HG03159 (cell line): ENCODE results near the gene PEMT.

ENCODE experiments used
- ATAC-seq: cut with Tn5 transposase; IDR thresholded peaks from one replicate; pipeline ENCODE4 v1.9.1; 2021; ENCODE audit warnings: mild to moderate bottlenecking, moderate library complexity; ENCODE audit not compliant: unreplicated experiment

Gene PEMT

DNA sequence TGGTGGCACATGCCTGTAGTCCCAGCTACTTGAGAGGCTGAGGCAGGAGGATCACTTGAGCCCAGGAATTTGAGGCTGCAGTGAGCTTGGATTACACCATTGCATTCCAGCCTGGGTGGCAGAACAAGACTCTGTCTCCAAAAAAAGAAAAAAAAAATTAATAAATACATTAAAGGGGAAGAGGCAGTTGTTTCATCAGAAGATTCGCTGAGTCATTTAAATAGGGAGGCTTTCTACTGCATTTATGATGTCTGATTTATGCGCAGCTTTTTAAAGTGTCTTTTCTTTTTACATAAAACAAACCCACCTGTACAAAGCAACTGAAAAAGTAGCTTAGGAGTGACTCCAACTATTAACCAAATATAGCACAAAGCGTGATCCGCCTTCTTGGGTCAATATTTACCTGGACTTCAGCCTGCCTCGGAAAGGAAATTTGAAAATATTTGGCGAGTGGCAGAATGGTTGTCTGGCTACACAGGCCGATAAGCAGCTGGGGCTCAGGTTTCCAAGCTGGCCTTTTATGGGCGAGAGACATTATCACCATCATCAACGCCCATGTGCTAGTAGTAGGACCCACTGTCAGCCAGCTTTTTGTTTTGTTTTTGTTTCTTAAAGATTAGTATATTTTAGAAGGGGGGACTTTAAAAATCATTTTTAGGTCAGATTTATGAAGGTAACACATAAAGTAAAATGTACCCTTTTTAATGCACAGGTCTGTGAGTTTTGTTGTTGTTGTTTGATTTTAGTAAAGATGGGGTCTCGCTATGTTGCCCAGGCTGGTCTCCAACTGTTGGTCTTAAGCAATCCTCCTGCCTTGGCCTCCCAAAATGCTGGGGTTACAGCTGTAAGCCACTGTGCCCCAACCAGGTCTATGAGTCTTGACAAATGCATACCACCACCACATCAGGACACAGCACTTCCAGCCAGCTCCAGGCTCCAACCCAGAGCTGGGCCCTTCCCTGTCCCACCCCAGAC, 52.8 kb downstream of the PEMT start:
- ATAC-seq = no peak

DNA sequence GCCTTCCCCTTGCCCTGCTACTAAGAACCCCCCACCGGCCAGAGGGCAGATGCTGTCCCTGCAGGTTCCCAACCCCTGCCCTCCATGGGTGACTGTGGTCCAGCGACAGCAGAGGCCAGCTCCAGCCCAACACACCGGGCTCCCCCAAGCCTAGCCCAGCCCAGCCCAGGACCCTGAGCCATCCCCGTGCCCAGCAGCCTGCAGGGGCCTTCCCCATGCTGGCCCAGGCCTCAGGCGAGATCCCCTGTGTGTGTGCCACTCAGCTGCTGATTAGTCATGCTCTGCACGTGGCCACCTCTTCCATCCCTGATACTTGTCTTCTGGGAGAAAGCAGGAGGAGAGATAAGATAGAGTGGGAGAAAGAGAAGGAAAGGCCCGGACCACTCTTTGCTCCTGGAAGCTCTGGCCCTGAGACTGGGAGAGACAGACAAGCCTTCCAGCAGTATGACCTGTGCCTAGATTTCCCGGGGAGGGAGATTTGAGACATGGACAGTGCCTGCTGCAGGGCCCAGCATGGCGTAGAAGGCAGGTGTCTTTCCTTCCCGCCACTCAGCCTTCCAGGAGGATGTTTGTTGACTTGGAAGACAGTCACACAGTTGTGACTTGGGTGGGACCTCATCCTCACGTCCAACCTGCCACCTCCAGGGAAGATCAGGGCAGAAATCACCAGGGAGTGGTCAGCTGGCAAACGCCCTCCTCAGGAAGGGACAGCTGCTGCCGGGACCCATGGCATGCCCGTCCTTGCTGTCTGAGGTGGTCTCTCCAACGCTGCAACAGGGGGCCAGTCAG, 54.0 kb downstream of the PEMT start:
- ATAC-seq = no peak

DNA sequence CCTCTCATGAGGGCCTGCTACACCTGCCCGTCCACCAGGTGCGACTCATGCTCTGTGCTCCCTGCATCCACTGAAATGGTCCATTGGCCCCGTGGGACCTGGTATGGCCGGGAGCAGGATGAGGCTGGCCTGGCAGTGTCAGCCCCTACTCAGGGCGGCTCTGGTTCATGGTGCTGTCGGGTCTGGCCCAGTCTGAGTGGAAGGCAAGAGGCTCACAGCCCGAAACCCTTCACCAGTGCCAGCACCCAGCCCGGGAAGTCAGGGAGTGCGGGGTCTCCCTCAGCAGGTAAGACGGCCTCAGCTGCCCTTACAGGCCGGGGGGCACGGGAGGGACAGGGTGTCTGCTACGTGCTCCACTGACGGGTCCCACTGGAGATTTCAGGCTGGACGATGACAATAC, 54.8 kb downstream of the PEMT start:
- no peak for ATAC-seq

DNA sequence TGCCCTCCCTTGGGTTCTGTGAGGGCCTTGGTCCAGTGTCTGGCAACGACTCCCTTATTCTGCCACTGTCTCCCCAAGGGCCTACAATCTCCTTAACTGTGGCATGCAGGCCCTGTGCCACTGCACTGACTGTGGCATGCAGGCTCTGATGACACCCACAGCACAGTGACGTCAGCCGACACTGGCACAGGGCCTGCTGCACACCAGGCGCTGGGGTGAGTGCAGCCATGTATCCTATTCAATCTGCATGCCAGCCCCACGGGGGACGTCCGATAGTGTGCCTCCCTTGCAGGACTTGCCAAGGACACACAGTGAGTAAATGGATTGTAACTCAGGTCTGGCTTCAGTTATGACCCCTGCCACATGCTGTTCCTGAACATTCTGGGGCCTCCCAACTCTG, 55.6 kb downstream of the PEMT start:
- no peak for ATAC-seq

DNA sequence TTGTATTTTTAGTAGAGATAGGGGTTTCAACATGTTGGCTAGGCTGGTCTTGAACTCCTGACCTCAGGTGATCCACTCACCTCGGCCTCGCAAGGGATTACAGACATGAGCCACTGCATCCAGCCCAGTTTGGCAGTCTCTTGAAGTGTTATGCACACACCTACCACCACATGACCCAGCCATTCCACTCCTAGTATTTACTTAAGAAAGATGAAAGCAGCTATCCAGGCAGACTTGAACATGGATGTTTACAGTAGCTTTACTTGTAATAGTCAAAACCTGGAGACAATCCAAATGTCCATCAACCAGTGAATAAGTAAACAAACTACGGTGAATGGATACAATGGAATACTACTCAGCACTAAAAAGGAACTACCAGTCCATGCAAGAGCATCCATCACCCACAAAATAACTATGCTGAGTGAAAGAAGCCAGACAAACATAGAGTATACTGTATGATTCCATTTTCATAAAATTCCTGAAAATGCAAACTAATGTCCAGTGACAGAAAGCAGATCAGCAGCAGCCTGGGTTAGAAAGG, 57.5 kb downstream of the PEMT start:
- ATAC-seq = no peak

DNA sequence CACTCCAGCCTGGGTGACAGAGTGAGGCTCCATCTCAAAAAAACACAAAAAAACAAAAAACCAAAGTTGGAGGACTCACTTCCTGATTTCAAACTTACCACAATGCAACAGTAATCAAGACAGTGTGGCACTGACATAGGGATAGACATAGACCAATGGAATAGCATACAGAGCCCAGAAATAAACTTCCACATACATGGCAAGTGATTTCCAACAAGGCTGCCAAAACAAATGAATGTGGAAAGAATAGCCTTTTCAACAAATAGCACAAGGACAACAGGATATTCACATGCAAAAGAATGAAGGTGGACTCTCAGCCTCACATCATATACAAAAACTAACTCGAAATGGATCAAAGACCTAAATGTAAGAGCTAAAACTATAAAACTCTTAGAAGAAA, 58.5 kb downstream of the PEMT start:
- ATAC-seq = no peak

DNA sequence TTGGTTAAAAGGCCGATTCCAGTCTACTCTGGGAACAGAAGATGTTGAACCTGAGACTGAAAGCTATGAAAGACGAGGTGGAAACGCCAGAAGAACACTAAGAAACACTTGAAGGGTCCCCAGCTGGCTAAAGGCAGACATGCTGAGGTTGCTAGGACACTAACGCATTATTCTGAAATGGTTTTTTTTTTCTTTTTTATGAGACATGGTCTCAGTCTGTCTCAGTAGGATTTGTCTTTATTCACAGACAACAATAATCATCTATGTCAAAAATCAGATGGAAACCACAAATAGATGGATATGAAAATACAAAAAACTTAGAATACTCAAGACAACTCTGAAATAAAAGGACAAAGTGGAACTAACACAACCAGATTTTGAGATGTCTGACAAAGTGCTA, 60.4 kb downstream of the PEMT start:
- no peak for ATAC-seq

DNA sequence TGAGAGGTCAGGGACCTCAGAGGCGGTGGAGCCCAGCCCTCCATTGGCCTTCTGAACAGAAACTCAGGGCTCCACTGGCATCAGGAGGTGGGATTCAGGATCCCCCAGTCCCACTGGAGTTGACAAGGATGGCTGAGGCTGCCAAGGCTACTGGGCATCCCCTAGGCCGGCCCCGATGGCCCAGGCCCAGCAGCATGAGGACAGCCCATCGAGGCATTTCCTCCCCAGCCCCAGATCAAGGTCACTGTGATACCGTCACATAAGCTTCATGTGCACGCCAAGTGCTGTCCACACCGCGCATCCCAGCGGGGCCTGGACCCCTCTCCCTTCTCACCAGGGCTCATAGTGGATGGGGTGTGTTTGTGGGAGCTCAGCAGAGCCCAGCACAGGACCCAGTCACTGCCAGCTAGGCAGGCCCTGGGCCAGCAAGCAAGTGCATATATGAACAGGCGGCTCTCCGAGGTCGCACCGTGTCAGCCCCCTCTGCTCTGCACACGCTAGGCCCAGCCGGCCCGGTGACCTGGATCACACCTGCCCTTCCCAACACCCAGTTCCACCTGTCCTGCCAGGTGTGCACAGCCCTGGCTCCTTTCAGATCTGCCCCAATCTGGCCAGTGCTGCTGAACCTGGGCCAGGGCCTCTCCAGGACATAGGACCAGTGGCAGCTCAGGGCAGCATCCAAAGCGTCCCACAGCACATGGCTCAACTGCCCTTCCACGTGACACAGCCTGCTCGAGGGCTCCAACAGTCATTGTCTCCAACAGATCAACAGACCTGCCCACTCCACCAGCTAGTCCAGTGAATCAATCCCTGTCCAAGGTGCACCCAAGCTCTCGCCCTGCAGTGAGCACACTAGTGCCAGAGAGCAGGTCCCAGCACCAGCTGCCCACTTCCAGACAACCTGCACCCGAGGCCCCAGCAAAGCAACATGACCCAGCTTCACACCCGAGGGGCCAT, 62.5 kb downstream of the PEMT start:
- ATAC-seq = no peak

DNA sequence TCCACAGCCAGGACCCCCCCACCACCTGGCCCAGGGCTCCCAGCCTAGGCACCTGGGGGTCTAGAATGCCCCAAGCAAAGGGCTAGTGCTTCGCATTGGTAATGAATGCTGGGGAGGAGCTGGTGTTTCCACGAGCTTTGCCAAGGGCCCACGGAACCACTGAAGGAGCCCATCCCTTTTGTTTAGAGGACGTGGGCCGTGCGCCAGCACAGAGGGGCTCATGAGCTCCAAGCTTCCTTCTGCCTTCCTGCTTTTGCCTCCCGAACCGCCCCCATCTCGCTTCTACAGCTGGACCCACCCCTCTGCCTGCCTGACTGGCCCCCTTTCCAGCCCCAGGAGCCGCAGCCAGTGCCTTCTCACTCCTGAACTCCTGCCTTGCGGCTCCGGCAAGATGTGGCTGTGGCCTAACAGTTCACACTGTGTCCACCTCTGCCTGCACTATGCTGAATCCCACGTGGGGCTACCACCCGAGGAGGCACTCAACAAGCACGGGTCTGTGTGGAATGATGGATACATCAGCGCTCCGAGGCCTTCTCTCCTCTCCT, 63.5 kb downstream of the PEMT start:
- no peak for ATAC-seq

DNA sequence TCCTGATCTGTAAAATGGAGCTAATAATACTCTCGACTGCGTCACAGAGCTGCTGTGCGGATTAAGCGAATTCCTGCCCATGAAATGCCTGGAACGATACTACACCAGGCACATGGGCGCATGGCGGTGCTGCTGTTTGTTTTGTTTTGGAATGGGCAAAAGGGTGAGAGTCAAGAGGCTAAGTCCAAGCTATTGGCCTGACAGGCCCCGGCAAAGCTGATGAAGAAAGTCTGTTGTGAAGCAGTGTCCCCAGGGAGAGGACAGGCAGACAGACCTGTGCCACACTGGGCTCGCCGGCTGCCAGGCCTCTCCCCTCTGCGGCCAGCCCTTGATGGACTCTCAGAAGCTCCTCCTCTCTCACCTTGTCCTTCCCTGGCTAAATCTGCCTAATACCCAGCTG, 64.0 kb downstream of the PEMT start:
- ATAC-seq = no peak

DNA sequence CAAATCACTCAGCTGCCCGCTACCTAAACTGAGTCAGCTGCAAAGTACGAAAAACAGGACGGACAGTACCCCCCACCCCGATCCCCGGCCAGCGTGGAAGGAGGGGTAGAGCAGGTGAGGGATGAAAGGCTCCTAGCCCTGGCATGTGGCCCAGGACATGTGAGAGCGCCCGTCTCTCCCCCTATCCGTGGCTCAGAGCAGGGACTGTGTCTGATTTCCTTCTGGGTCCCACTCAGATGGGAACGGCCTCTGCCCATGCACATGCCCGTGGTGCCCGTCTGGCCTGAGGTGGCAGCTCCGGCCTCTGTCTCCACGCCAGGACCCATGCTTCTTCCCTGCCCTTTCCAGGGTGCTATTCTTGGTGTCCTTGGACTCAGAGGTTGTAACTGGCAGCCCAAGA, 65.1 kb downstream of the PEMT start:
- no peak for ATAC-seq

DNA sequence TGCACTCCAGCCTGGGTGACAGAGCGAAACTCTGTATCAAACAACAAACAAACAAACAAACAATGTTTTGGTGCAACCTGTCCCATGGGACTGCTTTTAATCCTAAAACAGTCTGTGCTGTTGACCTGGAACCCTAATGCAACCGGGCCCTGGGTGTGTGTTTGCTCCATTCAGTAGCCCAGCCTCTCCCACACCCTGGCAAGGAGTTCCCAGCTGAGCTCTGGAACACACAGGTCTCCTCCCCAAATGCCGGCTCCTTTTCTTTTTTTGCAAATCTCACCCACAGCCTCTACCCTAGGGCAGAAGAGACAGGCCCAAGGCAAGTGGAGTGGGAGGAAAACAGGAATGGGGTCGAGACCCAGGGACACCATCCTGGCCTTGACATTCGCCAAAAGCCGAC, 65.6 kb downstream of the PEMT start:
- ATAC-seq = no peak

DNA sequence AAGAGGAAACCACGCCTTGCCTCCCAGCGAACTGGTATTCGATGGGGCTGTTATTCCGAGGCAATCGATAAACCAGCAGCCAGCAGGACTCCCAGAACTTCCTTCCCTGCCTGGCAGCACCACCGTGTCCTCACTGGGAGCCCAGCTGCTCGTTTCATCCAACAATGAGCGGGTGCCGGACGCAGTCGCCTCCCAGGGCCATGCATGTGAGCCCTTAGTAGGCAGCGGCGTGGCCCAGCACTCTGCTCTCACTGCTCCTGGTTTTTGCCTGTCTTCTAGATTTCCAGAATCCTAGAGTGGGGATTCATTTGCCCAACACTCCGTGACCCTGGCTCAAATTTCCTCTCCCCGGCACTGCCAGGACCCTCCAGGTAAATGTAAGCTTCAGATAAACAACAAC, 66.2 kb downstream of the PEMT start:
- no peak for ATAC-seq

DNA sequence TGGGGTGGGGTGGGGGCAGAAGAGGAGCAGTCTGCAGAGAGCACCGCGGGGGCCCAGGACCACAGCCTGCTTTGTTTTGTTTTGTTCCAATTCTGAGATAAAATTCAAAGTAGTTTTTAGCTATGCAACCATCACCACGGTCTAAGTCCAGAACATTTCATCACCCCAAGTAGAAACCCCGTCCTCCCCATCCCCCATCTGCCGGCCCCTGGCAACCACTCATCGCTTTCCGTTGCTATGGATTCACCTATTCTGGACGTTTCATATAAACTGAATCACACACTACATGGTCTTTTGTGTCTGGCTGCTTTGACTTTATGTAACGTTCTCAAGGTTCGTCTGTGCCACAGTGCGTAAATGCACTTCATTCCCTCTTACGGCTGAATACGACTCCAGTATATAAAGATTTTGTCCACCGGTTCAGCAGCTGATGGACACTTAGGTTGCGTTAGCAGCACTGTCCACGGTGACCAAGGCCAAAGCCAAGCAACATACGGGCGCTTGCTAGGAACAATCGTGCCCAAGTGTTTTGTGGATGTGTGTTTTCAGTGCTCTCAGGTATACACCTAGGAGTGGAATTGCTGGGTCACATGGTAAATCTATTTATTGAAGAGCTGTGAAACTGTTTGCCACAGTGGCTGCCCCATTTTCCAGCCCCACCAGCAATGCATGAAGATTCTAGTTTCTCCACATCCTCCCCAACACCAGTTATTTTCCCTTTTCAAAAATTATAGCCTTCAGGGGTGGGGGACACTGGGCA, 67.6 kb downstream of the PEMT start:
- ATAC-seq = no peak

DNA sequence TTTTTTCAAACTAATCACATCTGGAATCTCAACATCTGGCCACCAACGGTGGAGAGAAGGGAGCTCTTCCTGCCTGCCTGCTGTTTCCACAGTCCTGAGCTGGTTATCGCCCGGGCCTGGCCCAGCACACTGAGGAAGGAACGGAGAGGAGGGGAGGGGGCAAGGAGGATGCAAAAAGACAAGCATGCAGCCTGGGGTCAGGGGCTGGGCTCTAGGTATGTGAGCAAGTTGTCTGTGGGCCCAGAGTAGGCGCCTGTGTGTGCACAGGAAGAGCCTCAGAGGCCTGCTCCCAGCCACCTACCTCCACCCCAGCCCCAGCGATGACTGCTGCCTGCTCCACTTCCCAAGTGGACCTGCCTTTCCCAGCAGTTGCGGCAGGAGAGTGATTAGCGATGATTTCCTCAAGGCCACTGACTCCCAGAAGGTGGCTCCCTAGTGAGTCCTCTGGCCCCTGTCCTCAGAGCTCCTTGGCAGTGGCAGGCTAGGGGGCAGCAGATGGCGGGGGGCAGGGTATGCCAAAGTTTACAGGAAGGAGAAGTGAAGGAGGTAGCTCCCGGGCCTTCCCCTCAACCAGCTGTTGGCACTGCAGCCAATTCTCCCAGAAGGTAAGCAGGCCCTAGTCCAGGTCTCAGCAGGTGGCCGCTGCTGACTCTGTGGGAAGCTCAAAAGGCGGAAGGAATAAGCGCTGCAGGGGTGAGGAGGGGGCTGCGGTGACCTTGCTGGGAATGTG, 68.3 kb downstream of the PEMT start:
- ATAC-seq = no peak

DNA sequence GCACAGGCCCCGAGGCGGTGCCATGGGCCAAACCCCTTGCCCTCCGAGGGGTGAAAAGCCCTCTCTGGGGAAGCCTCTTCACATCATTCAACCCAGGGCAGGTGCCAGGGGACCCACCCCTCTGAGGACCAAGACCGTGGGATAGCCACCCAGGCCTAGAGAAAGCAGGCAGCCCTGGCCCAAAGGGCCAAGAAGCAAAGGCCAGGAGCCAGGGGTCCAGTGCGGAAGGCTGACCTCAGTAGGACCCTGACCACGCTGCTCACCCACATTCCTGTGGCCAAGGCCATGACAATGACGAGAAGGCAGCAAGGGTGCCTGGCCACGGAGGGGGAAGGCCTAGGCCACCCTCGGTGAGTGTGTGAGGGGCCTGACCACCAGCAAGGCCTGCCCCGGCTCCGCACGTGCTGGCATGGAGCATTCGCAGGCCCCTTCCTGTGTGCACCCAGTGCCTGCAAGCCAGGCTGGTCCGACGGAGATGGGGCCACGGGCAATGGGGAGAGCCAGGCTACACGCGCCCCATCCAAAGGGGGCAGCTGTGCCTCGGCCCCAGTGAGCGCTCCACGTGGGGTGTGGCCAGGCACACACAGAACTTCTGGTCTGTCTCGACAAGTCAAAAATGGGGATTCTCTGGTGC, 70.8 kb downstream of the PEMT start:
- no peak for ATAC-seq

DNA sequence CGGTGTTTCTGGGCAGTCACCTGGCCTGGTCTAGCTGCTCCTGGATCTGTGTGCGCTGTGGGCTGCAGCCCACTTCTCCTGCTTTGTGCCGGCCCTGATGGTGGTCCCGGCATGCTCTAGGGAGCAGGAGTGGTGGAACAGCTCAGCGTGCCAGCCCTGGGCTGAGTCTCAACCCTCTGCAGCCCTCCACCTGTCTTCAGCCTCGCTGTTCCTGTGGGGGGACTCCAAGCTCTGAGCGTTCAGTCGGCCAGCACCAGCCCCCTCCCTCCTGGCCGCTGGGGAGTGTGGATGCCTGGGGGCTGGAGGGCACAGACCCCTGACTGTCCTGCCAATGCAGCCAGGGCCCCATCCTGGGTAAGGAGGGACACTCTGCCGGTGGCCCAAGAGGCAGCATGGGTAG, 71.6 kb downstream of the PEMT start:
- no peak for ATAC-seq

DNA sequence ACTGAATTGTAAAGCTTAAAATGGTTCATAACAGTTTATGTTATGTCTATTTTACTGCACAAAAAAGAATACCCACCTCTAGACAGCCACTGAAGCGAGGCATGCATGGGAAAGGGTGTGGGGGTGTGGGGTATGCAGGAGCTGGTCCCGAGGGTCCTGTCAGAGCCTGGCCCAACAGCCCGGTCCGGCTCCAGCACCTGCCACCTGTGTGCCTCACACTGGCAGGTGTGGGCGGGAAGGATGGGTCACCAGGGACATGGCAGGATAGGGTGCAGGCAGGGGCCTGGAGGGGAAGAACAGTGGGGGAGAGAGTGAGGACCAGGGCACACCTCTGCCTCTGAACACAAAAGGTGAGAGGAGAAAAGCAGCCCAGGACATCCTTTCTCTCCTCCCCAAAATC, 72.6 kb downstream of the PEMT start:
- no peak for ATAC-seq

DNA sequence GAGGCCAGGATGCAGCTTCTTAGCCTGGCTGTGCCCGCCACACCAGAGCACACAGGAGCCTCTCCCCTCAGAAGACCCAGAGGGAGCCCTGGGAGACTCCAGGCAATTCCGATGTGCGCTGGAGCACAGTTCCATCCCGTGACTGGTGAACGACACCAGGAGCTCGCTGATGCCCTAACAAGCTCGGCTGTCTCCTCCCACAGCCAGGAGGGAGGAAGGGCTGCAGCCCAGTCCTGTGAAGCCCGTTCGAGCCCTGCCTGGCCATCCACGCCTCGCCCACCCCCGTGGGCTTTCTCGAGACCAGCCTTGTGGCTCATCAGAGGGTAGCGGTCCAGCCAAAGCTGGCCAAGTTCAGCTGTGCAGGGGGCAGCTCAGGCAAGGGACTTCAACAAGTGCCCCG, 73.5 kb downstream of the PEMT start:
- no peak for ATAC-seq
